CD4-positive, alpha-beta memory T cell (primary cell): Measurements from ENCODE around the gene EIF3B. TPM values are rescaled to one million over a fixed set of nuclear protein-coding genes. Genes with fewer than 3 reads are reported as not detected.

ENCODE experiments used
- CTCF ChIA-PET: fragments of 350-600 bp; sonication (Branson Sonifier 250); formaldehyde crosslinking; loops from one replicate; lab custom pipeline; 2021; ENCODE audit warnings: inconsistent platforms; ENCODE audit not compliant: partially characterized antibody; lab: Charles Lee
- POLR2A ChIA-PET: fragments of 350-600 bp; sonication (Branson Sonifier 250); formaldehyde crosslinking; loops from one replicate; lab custom pipeline; 2021; ENCODE audit not compliant: partially characterized antibody; lab: Charles Lee
- DNase-seq, 5 donors: peaks; one replicate each; pipeline versions ENCODE4 v3.0.0 to v3.0.0-alpha.2; 2020 to 2022; ENCODE audit warnings: mixed read lengths in 1 of 5
- H3K27ac ChIP-seq: one replicate; pipeline ENCODE4 v1.7.0; 2013; ENCODE audit warnings: low read depth, low read length
- H3K27me3 ChIP-seq: 2 replicates; pipeline ENCODE4 v1.7.0; 2013; ENCODE audit warnings: mild to moderate bottlenecking, low read length, moderate library complexity; ENCODE audit not compliant: insufficient read depth
- H3K36me3 ChIP-seq: 2 replicates; pipeline ENCODE4 v1.7.0; 2013; ENCODE audit warnings: mild to moderate bottlenecking, low read length, moderate library complexity; ENCODE audit not compliant: insufficient read depth
- H3K4me1 ChIP-seq: 2 replicates; pipeline ENCODE4 v1.7.0; 2013; ENCODE audit warnings: mild to moderate bottlenecking, low read length, moderate library complexity; ENCODE audit not compliant: insufficient read depth
- H3K4me3 ChIP-seq, 2 donors: one replicate each; pipeline ENCODE4 v1.7.0; 2013; ENCODE audit warnings: low read length in 2 of 2, mild to moderate bottlenecking in 1 of 2
- H3K9me3 ChIP-seq, 2 donors: one replicate each; pipeline ENCODE4 v1.7.0; 2013; ENCODE audit warnings: low read length in 2 of 2, control low read depth in 1 of 2; ENCODE audit not compliant: control insufficient read depth in 1 of 2
- H3K27ac Mint-ChIP-seq, 7 donors: one replicate each; pipeline ENCODE4 v1.8.0; 2020 to 2021; ENCODE audit warnings: mixed read lengths in 7 of 7, mild to moderate bottlenecking in 6 of 7, inconsistent platforms in 3 of 7, moderate library complexity in 3 of 7
- H3K27me3 Mint-ChIP-seq, 2 donors: one replicate each; pipeline ENCODE4 v1.8.0; 2020 to 2021; ENCODE audit warnings: mixed read lengths in 2 of 2
- H3K36me3 Mint-ChIP-seq, 2 donors: one replicate each; pipeline ENCODE4 v1.8.0; 2020 to 2021; ENCODE audit warnings: mixed read lengths in 2 of 2, inconsistent platforms in 1 of 2, mild to moderate bottlenecking in 1 of 2
- H3K4me1 Mint-ChIP-seq, 4 donors: one replicate each; pipeline ENCODE4 v1.8.0; 2020 to 2021; ENCODE audit warnings: mixed read lengths in 4 of 4, mild to moderate bottlenecking in 1 of 4
- H3K4me3 Mint-ChIP-seq, 8 donors: one replicate each; pipeline ENCODE4 v1.8.0; 2020 to 2021; ENCODE audit warnings: mixed read lengths in 8 of 8, mild to moderate bottlenecking in 7 of 8, moderate library complexity in 6 of 8, inconsistent platforms in 3 of 8
- H3K9me3 Mint-ChIP-seq, 8 donors: one replicate each; pipeline ENCODE4 v1.8.0; 2020 to 2021; ENCODE audit warnings: mixed read lengths in 8 of 8, mild to moderate bottlenecking in 5 of 8, inconsistent platforms in 3 of 8, moderate library complexity in 1 of 8
- intact Hi-C: fragments of 100-400 bp; cut with micrococcal nuclease; formaldehyde crosslinking; loops from one replicate; pipeline ENCODE4 v1.15.1; 2023
- polyA plus RNA-seq, 2 donors: library from polyadenylated mRNA; unstranded; fragments of 300-500 nt; fragmentation: Illumina TruSeq; gene quantifications; one replicate each; pipeline ENCODE4 v1.2.3, GENCODE V29; 2021
- total RNA-seq, 2 experiments: library from RNA; stranded (reverse); gene quantifications; one replicate each; pipeline ENCODE4 v1.2.3, GENCODE V29; 2021

EIF3B gene
- total and polyA plus RNA-seq, 4 experiments from 2014 or later = 78.7 to 138 (median 131) TPM

DNA sequence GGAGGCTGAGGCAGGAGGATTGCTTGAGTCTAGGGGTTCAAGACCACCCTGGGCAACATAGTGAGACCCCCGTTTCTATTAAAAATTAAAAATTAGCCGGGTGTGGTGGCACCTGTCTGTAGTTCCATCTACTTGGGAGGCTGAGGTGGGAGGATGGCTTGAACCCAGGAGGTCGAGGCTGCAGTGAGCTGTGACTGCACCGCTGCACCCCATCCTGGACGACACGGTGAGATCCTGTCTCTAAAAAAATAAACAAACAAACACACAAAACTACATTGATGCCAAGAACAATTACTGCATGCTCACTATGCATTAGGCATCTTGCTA, 48.0 kb downstream of the EIF3B start:
- Mint-ChIP-seq H3K27me3 (no peaks in the 10 kb centered on the region), H3K4me3 (peak overlapping the region; percentile 80 to 90 (median 88)), H3K9me3 (no peaks in the 10 kb centered on the region), H3K36me3 (peaks cover 0 to 4% of the 10 kb centered on the region in 2 donors), H3K4me1 (peaks cover 35 to 61% (median 45%) of the 10 kb centered on the region in 4 donors), H3K27ac (peak overlapping the region; percentile 50 to 90 (median 83))
- intact Hi-C loops = loop anchor here (1.0 to 5.0 kb wide), 6 partner anchors 48 to 229 kb away; partner anchors contain the start of genes BRAT1, EIF3B, IQCE and MRM2
- Histone ChIP-seq H3K27me3 (no peaks in the 10 kb centered on the region), H3K4me1 (peaks cover 48% of the 10 kb centered on the region), H3K27ac (no peak overlapping the region), H3K36me3 (no peaks in the 10 kb centered on the region), H3K9me3 (no peaks in the 10 kb centered on the region), H3K4me3 (peak overlapping the region; percentile 80 to 91)
- CTCF ChIA-PET = interaction anchor here (0.7 to 1.3 kb wide), 2 partner anchors 36 to 47 kb away, joined by 3 read pairs; no protein-coding TSS in a partner anchor
- POLR2A ChIA-PET = interaction anchor here (1.1 to 6.9 kb wide), 3 partner anchors 9 to 49 kb away, joined by 3 to 52 read pairs (median 6); partner anchors contain the start of gene EIF3B
- no peak for DNase-seq

DNA sequence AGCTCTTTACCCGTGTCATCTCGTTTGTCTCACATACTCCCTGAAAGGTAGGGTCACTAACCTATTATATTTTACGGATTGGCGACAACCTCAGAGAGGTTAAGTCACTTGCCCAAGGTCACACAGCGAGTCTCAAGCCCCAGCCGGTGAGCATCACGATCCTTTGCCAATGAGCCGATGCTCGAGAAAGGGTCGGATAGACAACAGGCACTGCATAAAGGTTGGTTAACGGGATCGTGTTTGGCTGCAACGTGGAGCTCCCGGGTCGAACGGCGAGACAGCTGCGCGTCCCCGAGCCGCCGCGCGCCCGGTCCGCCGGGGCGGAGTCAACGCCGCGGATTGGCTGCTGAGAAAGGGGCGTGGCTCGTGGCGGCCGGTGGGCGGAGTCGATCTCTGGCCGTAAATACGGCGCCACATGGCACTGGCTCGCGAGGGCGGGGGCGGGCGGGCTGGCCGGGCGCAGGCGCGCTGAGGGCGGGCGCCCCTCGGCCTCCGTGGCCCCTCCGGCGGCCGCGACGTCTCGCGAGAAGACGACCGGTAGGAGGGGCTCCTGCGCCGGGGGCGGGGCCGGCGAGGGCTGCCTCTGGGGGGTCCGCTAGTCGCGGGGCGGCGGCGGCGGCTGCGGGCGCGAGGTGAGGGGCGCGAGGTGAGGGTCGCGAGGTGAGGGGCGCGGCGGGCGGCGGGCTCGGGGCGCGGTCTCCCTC, 48.5 kb downstream of the EIF3B start, which contains the start of gene CHST12:
Gene CHST12, plus strand, starts transcription at position 598 of the 704 bp plus-strand sequence. CDS start 29,029 bp downstream, outside the sequence.
- no peaks in the 10 kb centered on the region for H3K27me3 Mint-ChIP-seq

DNA sequence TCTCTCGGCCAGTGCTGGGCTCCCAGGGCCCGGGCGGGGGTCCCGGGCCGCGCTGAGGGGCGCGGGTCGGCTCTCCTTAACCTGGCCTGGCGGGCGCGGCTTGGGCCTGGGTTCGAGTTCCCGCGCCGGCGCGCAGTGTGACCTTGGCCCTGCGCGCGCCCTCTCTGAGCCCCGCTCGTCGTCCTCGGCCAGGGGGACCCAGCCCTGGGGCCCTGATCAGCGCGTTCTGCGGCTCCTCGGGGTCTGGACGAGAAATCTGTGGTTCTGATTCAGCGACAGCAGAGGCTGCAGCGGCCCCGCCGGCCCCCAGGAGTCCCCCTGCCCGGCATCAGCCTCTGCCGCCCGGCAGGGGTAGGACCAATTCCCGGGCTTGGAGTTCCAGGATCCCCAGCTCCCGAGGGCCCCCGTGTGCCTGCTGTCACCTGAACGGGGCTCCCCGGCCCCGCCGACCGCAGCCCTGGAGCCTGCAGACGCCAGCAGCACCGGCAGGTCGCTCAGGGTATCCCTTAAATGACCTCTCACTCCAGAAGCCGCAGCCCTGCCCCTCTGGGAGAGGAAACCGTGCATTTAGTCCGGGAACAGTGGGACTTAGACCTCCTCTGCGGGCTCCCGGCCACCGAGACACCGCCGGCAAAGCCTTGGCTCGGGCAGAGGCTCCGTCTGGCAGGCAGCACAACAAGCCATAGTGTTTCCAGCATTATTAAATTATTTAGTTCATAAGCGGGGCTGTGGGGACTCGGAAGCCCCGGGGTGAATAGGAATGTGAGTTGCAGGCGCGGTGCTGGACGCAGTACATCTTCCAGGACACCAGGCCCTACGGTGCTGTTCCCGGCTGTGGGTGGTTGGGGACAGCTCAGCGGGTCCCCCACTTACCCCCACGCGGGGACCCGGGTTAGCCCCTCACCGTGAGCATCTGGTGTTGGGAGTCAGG, 49.4 kb downstream of the EIF3B start:
- POLR2A ChIA-PET = interaction anchor here (0.9 to 6.9 kb wide), 5 partner anchors 11 to 105 kb away, joined by 3 to 52 read pairs (median 7); partner anchors contain the start of gene EIF3B
- Mint-ChIP-seq H3K9me3 (no peaks in the 10 kb centered on the region), H3K36me3 (peaks cover 0 to 4% of the 10 kb centered on the region in 2 donors), H3K4me3 (peak overlapping the region; percentile 84 to 96 (median 88)), H3K27ac (peak overlapping the region; percentile 90 to 96 (median 92)), H3K4me1 (peaks cover 45 to 68% (median 55%) of the 10 kb centered on the region in 4 donors), H3K27me3 (no peaks in the 10 kb centered on the region)
- H3K9me3 ChIP-seq = no peaks in the 10 kb centered on the region
- DNase-seq = peak in 2 of 5 donors; percentile 26 to 52
- H3K27ac ChIP-seq = peak overlapping the region; percentile 70
- H3K27me3 ChIP-seq = no peaks in the 10 kb centered on the region
- CTCF ChIA-PET = interaction anchor here (1.3 kb wide), 1 partner anchor 48 kb away, joined by 3 read pairs; no protein-coding TSS in a partner anchor
- peak overlapping the region; percentile 25 to 72 for H3K4me3 ChIP-seq
- peaks cover 61% of the 10 kb centered on the region for H3K4me1 ChIP-seq
- intact Hi-C loops = loop anchor here (1.0 to 5.0 kb wide), 7 partner anchors 27 to 227 kb away; partner anchors contain the start of genes BRAT1, EIF3B, IQCE and MRM2
- no peaks in the 10 kb centered on the region for H3K36me3 ChIP-seq

More for the DNA sequence above, 48.5 kb downstream of the EIF3B start, which contains the start of gene CHST12:
- intact Hi-C loops = loop anchor here (1.0 to 5.0 kb wide), 6 partner anchors 49 to 228 kb away; partner anchors contain the start of genes BRAT1, EIF3B, IQCE and MRM2
- Mint-ChIP-seq H3K4me3 (peak within 1 kb of the TSS; percentile 87 to 96 (median 90)), H3K36me3 (peaks cover 0 to 4% of the 10 kb centered on the region in 2 donors), H3K27ac (peak within 1 kb of the TSS; percentile 90 to 96 (median 92)), H3K9me3 (no peaks in the 10 kb centered on the region), H3K4me1 (peaks cover 37 to 64% (median 47%) of the 10 kb centered on the region in 4 donors)
- H3K36me3 ChIP-seq = no peaks in the 10 kb centered on the region
- H3K27ac ChIP-seq = peak within 1 kb of the TSS; percentile 70
- H3K4me1 ChIP-seq = peaks cover 53% of the 10 kb centered on the region
- POLR2A ChIA-PET = interaction anchor here (0.9 to 6.9 kb wide), 5 partner anchors 10 to 106 kb away, joined by 3 to 52 read pairs (median 6); partner anchors contain the start of gene EIF3B
- H3K27me3 ChIP-seq = no peaks in the 10 kb centered on the region
- no peaks in the 10 kb centered on the region for H3K9me3 ChIP-seq
- DNase-seq = peak; percentile 93 to 94 (median 93)
- peak within 1 kb of the TSS; percentile 80 to 91 for H3K4me3 ChIP-seq
- CTCF ChIA-PET = interaction anchor here (0.7 to 1.3 kb wide), 2 partner anchors 36 to 47 kb away, joined by 3 read pairs; no protein-coding TSS in a partner anchor

DNA sequence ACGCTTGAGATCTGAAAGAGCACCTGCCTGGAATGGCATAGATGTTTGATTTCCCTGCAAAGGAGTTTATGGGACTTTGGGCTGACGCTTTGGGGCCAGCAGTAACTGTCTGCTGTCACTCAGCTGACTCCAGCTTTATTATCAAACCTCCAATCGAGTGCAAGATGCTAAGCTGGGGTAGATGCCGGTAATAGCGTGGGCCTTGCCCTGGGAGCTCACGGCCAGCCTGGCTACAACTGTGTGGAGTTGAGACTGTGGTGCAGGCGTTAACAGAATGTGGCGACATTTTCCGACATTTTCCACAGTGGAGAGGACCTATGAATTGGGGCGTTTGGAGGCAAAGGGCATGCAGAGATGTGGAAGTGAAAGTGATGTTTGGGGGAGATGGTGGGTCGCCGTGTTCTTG, 50.1 kb downstream of the EIF3B start:
- CTCF ChIA-PET = interaction anchor here (2.8 to 3.5 kb wide), 2 partner anchors 23 to 27 kb away, joined by 6 to 15 read pairs; no protein-coding TSS in a partner anchor
- H3K9me3 Mint-ChIP-seq = no peaks in the 10 kb centered on the region
- peaks cover 45 to 71% (median 57%) of the 10 kb centered on the region in 4 donors for H3K4me1 Mint-ChIP-seq
- Histone ChIP-seq H3K27me3 (no peaks in the 10 kb centered on the region), H3K4me1 (peaks cover 61% of the 10 kb centered on the region), H3K27ac (peak overlapping the region; percentile 70), H3K4me3 (peak overlapping the region; percentile 25 to 72), H3K36me3 (no peaks in the 10 kb centered on the region), H3K9me3 (no peaks in the 10 kb centered on the region)
- H3K27me3 Mint-ChIP-seq = no peaks in the 10 kb centered on the region
- H3K27ac Mint-ChIP-seq = peak overlapping the region; percentile 90 to 96 (median 92)
- intact Hi-C loops = loop anchor here (2.0 to 5.0 kb wide), 4 partner anchors 26 to 162 kb away; partner anchors contain the start of genes BRAT1, IQCE, MRM2 and NUDT1
- no peak for DNase-seq
- peak overlapping the region; percentile 84 to 96 (median 88) for H3K4me3 Mint-ChIP-seq
- POLR2A ChIA-PET = interaction anchor here (0.8 to 6.9 kb wide), 5 partner anchors 9 to 106 kb away, joined by 3 to 52 read pairs (median 7); partner anchors contain the start of gene EIF3B
- H3K36me3 Mint-ChIP-seq = peaks cover 0 to 4% of the 10 kb centered on the region in 2 donors

DNA sequence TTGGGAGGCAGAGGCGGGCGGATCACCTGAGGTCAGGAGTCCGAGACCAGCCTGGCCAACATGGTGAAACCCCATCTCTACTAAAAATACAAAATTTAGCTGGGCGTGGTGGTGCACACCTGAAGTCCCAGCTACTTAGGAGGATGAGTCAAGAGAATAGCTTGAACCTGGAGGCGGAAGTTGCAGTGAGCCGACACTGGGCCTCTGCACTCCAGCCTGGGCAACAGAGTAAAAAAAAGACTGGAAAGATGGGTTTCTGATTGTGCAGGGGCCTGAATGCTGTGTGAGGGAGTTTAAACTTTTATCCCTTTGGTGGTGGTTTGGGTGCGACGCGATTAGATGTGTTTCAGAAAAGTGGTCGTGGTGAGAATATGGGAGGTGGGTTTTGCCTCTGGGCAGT, 50.6 kb downstream of the EIF3B start:
- ChIA-PET POLR2A (interaction anchor here (0.6 to 6.9 kb wide), 8 partner anchors 9 to 835 kb away, joined by 3 to 52 read pairs (median 4); partner anchors contain the start of gene EIF3B), CTCF (interaction anchor here (2.8 to 3.5 kb wide), 2 partner anchors 22 to 27 kb away, joined by 6 to 15 read pairs; no protein-coding TSS in a partner anchor)
- Mint-ChIP-seq H3K36me3 (peaks cover 0 to 4% of the 10 kb centered on the region in 2 donors), H3K9me3 (no peaks in the 10 kb centered on the region), H3K4me3 (peak overlapping the region; percentile 84 to 96 (median 88)), H3K27me3 (no peaks in the 10 kb centered on the region), H3K27ac (peak overlapping the region; percentile 90 to 96 (median 92)), H3K4me1 (peaks cover 46 to 71% (median 58%) of the 10 kb centered on the region in 4 donors)
- DNase-seq = no peak
- intact Hi-C loops = loop anchor here (2.0 kb wide), 1 partner anchor 26 kb away; no protein-coding TSS in a partner anchor
- H3K27me3 ChIP-seq = no peaks in the 10 kb centered on the region
- no peaks in the 10 kb centered on the region for H3K9me3 ChIP-seq
- no peaks in the 10 kb centered on the region for H3K36me3 ChIP-seq
- peak overlapping the region; percentile 70 for H3K27ac ChIP-seq
- H3K4me3 ChIP-seq = peak overlapping the region; percentile 64 to 72
- peaks cover 61% of the 10 kb centered on the region for H3K4me1 ChIP-seq
